Breast epithelium (tissue), 4 donors: ENCODE data around the gene HPCAL4. TPM values are rescaled to one million over a fixed set of nuclear protein-coding genes. Genes with fewer than 3 reads are reported as not detected.
A peak's percentile ranks its signal among the peaks of the same experiment; 100 is the strongest.

Experiments used
- DNase-seq, 2 donors: peaks; one replicate each; pipeline ENCODE4 v3.0.0-alpha.2; 2019; ENCODE audit warnings: low spot score in 2 of 2
- H3K27ac ChIP-seq, 2 donors: fragments of 200-600 bp; sonication (generic) in 1 of 2; one replicate each; pipeline ENCODE4 v1.5.1; 2016 to 2019; ENCODE audit warnings: mild to moderate bottlenecking in 1 of 2
- H3K27me3 ChIP-seq, 2 donors: fragments of 200-600 bp; sonication (generic) in 1 of 2; one replicate each; pipeline versions ENCODE4 v1.5.1 to v1.6.0; 2017 to 2019; ENCODE audit warnings: control low read depth in 1 of 2, mild to moderate bottlenecking in 1 of 2
- H3K36me3 ChIP-seq: fragments of 200-600 bp; one replicate; pipeline ENCODE4 v1.5.1; 2019
- H3K4me1 ChIP-seq, 2 donors: fragments of 200-600 bp; sonication (generic); one replicate each; pipeline ENCODE4 v1.5.1; 2016 to 2019; ENCODE audit warnings: control low read depth in 1 of 2
- H3K4me3 ChIP-seq, 3 donors: fragments of 200-600 bp; sonication (generic); 1 replicate in 2 of 3; 2 replicates in 1 of 3; pipeline ENCODE4 v1.5.1; 2016 to 2019; ENCODE audit warnings: mild to moderate bottlenecking in 3 of 3, moderate library complexity in 2 of 3
- H3K9me3 ChIP-seq, 2 donors: fragments of 200-600 bp; sonication (generic) in 1 of 2; one replicate each; pipeline ENCODE4 v1.5.1; 2016 to 2019; ENCODE audit warnings: control low read depth in 1 of 2
- CTCF ChIP-seq, 3 donors: fragments of 450-650 bp; IDR thresholded peaks; one replicate each; pipeline ENCODE4 v1.5.1; 2016 to 2017; ENCODE audit warnings: antibody characterized with exemption in 3 of 3, mild to moderate bottlenecking in 3 of 3, moderate library complexity in 3 of 3
- POLR2A ChIP-seq: fragments of 450-650 bp; IDR thresholded peaks from one replicate; pipeline ENCODE4 v1.6.1; 2016; ENCODE audit warnings: antibody characterized with exemption, mild to moderate bottlenecking, moderate library complexity
- POLR2AphosphoS5 ChIP-seq, 3 donors: sonication (generic); formaldehyde crosslinking; IDR thresholded peaks; one replicate each; pipeline ENCODE4 v1.6.1; 2017; ENCODE audit warnings: antibody characterized with exemption in 3 of 3
- intact Hi-C: fragments of 100-400 bp; cut with DNase I; formaldehyde crosslinking; loops from one replicate; pipeline ENCODE4 v1.15.1; 2023; ENCODE audit warnings: low total_unique reads
- total RNA-seq, 3 donors: library from RNA; depleted of rRNA; stranded (reverse); fragments of >200 nt; gene quantifications; one replicate each; pipeline ENCODE4 v1.1.0, GENCODE V29; 2016

Gene HPCAL4
- total RNA-seq, 3 donors from 2014 or later = not detected

GRCh38 chr1:39637361-39637760, 53.9 kb downstream of the HPCAL4 start:
- Histone ChIP-seq H3K27me3 (peaks cover 0 to 52% of the 10 kb centered on the region in 2 donors), H3K27ac (no peak overlapping the region), H3K4me3 (peak overlapping the region in 1 of 3 donors; percentile 47), H3K4me1 (no peaks in the 10 kb centered on the region), H3K9me3 (no peaks in the 10 kb centered on the region), H3K36me3 (no peaks in the 10 kb centered on the region)
- no peak for TF ChIP-seq POLR2AphosphoS5 (IDR thresholded peaks at IDR 0.05)
- TF ChIP-seq CTCF (IDR thresholded peaks at IDR 0.05) = no peak
- TF ChIP-seq POLR2A = no peak
- DNase-seq = no peak
- intact Hi-C loops = no loop called here

GRCh38 chr1:39635871-39636210, 55.4 kb downstream of the HPCAL4 start:
- Histone ChIP-seq H3K36me3 (no peaks in the 10 kb centered on the region), H3K27ac (peak overlapping the region in 1 of 2 donors; percentile 34), H3K4me1 (no peaks in the 10 kb centered on the region), H3K27me3 (peaks cover 0 to 52% of the 10 kb centered on the region in 2 donors), H3K4me3 (no peak overlapping the region), H3K9me3 (no peaks in the 10 kb centered on the region)
- no peak for DNase-seq
- TF ChIP-seq CTCF (IDR thresholded peaks at IDR 0.05) (no peak), POLR2AphosphoS5 (IDR thresholded peaks at IDR 0.05) (no peak), POLR2A (no peak)
- intact Hi-C loops = no loop called here

- TF ChIP-seq POLR2AphosphoS5 (IDR thresholded peaks at IDR 0.05) (peak in 1 of 3 donors; percentile 29), POLR2A (no peak), CTCF (IDR thresholded peaks at IDR 0.05) (no peak)
- no peaks in the 10 kb centered on the region for H3K4me1 ChIP-seq
- peaks cover 0 to 50% of the 10 kb centered on the region in 2 donors for H3K27me3 ChIP-seq
- H3K9me3 ChIP-seq = no peaks in the 10 kb centered on the region
- H3K4me3 ChIP-seq = no peak overlapping the region
- peak overlapping the region in 1 of 2 donors; percentile 34 for H3K27ac ChIP-seq
- intact Hi-C loops = no loop called here
- no peaks in the 10 kb centered on the region for H3K36me3 ChIP-seq
- DNase-seq = no peak
Measured at GRCh38 chr1:39635205-39635870, 55.9 kb downstream of the HPCAL4 start.

- no peaks in the 10 kb centered on the region for H3K9me3 ChIP-seq
- TF ChIP-seq CTCF (IDR thresholded peaks at IDR 0.05) (no peak), POLR2A (no peak), POLR2AphosphoS5 (IDR thresholded peaks at IDR 0.05) (no peak)
- intact Hi-C loops = loop anchor here (5.0 kb wide), 1 partner anchor 439 kb away; no protein-coding TSS in a partner anchor
- H3K4me1 ChIP-seq = no peaks in the 10 kb centered on the region
- peak overlapping the region in 2 of 3 donors; percentile 34 to 55 for H3K4me3 ChIP-seq
- no peaks in the 10 kb centered on the region for H3K36me3 ChIP-seq
- peaks cover 0 to 32% of the 10 kb centered on the region in 2 donors for H3K27me3 ChIP-seq
- DNase-seq = no peak
- peak overlapping the region in 1 of 2 donors; percentile 49 for H3K27ac ChIP-seq
Measured at GRCh38 chr1:39633422-39633821, 57.8 kb downstream of the HPCAL4 start.

- Histone ChIP-seq H3K27me3 (peaks cover 0 to 28% of the 10 kb centered on the region in 2 donors), H3K4me1 (no peaks in the 10 kb centered on the region), H3K9me3 (no peaks in the 10 kb centered on the region), H3K27ac (peak overlapping the region in 1 of 2 donors; percentile 49), H3K36me3 (no peaks in the 10 kb centered on the region), H3K4me3 (peak overlapping the region in 2 of 3 donors; percentile 34 to 55)
- intact Hi-C loops = loop anchor here (5.0 kb wide), 1 partner anchor 439 kb away; no protein-coding TSS in a partner anchor
- DNase-seq = no peak
- TF ChIP-seq CTCF (IDR thresholded peaks at IDR 0.05) (no peak), POLR2A (no peak), POLR2AphosphoS5 (IDR thresholded peaks at IDR 0.05) (no peak)
Measured at GRCh38 chr1:39632682-39633417, 58.4 kb downstream of the HPCAL4 start.
